CMK (cell line): Measurements from ENCODE around the gene IFT25.
"Not testable (repeated sequence)": the region's sequence is repeated elsewhere in the genome, so short reads cannot be mapped to it uniquely, and the experiment has no call there.

ENCODE experiments used
- DNase-seq: peaks from one replicate; pipeline ENCODE4 v3.0.0-alpha.2; 2010; ENCODE audit warnings: low read depth

The IFT25 gene

DNA sequence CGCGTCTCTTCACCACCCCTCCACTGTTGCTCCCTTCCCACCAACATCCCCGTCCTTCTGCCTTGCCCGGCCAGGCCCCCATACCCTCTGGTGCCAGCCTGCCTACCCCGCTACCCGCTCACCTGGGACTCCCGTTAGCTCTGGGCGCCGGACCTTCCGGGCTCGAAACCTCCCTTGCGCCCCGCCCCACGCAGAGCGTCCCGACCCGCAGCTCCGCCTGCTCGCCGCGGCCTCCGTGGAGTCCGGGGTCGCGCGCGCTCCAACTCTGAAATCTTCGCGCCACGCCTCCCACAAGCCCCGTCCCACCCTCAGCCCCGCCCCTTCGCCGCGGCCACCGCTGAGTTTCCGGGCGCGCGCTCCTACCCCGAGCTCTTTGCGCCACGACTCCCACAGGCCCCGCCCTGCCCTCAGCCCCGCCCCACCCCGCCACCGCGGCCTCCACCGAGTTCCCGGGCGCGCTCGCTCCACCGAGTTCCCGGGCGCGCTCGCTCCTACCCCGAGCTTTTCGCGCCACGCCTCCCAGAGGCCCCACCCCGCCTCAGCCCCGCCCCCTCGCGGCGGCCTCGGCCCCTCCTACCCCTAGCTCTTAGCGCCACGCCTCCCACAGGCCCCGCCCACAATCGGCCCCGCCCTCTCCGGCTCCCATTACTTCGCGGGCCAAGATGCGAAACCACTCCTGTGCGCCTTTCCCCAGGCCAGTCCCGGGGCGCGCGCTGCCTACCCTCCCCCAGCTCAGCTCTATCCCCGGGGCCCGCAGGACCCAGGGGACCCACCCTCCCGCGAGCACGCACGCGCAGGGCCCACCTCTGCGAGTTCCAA, at the start of gene IFT25:
TSS of gene IFT25 (minus strand) at position 267 of the 819 bp plus-strand sequence. CDS start 5,617 bp downstream, outside the sequence.
- DNase-seq, result peak; percentile 91

DNA sequence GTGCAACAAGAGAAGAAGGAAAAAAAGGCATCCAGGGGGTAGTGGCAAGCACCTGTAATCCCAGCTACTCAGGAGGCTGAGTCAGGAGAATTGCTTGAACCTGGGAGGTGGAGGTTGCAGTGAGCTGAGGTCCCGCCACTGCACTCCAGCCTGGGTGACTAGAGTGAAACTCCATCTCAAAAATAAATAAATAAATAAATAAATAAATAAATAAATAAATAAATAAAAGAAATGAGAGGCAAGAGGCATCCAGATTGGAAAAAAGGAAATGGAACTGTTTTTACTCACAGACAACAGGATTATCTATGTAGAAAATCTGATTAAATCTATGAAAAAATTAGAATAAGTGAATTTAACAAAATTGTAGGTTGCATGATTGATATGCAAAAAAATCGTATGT, 49.0 kb upstream of the IFT25 start:
- DNase-seq, result not testable (repeated sequence)

DNA sequence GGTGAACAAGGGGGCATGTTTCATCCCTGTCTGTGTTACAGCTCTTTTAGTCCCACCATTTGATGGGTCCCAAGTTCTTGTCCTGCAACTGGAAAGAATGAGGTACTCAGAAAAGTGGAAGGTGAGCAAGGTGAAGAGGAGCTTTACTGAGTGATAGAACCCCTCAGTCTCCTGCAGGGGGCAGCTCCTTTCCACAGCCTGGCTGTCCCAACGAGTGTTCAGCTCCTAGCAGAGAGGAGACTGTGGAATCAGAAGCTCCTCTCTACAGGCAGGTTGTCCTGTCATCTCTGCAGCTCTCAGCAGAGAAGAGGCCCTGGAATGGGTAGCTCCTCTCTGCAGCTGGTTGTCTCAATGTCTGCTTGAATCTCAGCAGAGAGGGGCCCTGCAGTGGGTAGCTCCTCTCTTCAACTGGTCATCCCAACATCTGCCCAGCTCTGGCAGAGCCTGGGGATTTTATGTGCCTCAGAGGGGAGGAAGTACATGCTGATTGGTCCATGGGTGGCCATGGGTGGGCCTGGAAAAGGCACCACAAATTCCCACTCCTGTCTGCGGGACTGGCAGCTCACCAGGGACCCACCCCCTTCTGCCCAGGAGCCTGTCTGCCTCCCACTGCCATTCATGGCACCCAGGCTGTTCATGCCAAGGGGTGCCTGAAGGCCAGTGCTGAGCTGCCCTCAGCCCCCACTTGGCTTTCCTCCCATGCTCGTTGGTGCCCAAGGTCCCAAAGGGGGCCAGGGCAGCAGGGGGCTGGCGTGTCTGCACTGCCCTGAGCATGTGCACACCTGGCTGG, 46.8 kb upstream of the IFT25 start:
- no peak for DNase-seq

DNA sequence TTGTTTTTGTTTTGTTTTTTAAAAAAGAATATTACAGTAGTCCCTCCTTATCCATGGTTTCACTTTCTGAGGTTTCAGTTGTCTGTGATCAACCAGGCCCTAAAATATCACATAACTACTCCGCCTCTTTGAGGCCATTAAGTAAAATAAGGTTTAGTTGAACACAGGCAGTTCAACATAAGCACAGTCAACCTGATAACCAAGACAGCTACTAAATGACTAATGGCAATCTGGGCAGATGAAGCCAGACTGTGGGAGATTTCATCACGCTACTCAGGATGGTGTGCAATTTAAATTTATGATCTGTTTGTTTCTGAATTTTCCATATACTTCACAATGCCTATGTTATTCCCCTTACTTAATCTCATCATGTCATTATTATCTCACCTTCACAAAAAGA, 42.4 kb upstream of the IFT25 start:
- DNase-seq, result no peak

DNA sequence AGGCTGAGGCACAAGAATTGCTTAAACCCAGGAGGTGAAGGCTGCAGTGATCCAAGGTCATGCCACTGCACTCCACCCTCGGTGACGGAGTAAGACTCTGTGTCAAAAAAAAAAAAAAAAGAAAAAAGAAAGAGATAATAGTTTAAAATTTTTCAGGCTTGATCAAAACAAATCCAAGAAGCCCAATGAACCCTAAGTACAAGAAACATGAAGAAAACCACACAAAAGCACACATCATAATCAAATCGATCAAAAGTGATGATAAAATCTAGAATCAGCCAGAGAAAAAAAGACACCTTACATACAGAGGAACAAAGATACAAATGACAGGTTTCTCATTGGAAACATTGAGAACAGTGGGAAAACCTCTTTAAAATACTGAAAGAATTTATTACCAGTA, 41.0 kb upstream of the IFT25 start:
- DNase-seq, result no peak

DNA sequence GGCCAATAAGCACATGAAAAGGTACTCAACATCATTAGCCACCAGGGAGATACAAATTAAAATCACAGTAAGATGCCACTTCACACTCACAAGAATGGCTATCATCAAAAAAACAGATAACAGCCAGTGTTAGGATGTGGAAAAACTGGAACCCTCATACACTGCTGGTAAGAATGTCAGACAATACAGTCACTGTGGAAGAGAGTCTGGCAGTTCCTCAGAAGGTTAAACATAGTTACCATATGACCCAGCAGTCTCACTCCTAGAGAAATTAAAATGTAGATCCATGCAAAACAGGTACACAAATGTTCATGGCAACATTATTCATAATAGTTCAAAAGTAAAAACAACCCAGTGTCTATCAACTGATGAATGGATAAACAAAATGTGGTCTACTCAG, 39.2 kb upstream of the IFT25 start:
- DNase-seq, result no peak

DNA sequence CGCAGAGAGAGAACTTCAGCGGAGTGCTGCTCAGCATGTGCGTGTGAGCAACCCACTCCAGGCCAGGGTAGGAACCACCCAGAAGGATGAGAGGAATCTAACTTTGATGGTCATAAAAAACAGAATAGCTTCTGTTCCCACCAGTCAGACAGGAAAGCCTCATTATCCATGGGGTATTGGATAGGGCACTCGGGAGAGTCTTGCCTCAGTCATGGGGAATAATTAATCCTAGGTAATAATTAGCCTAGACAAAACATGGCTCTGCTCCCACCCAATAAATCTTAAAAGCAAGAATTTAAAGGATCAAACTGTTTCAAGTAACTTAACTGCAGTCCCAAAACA, 37.2 kb upstream of the IFT25 start:
- DNase-seq, result no peak

DNA sequence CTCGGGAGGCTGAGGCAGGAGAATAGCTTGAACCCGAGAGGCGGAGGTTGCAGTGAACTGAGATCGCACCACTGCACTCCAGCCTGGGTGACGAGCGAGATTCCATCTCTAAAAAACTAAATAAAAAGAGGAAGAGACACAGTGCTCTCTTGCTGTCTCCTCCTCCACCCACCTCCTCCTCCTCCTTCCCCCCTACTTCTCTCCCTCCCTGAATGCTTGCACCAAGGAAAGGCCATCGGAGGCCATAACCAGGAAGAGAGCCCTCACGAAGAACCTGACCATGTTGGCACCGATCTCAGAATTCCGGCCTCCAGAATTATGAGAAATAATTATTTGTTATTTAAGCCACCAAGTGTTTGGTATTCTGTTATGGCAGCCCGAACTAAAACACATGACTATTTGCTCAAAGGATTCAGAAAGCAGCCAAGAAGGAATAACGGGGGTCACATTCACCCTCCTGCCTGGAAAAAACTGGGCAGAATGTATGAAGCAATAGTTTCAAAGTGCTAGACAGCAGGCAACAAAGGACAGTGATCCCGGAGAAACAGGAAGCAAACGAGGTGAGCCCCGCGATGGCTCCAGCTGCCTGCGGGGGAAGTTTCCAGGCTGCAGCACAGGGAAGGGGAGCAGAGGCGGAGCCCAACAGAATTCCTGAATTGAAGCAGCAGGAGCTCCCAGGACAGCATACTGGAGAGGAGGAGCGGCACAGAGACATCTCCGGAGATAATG, 36.7 kb upstream of the IFT25 start:
- DNase-seq, result no peak

DNA sequence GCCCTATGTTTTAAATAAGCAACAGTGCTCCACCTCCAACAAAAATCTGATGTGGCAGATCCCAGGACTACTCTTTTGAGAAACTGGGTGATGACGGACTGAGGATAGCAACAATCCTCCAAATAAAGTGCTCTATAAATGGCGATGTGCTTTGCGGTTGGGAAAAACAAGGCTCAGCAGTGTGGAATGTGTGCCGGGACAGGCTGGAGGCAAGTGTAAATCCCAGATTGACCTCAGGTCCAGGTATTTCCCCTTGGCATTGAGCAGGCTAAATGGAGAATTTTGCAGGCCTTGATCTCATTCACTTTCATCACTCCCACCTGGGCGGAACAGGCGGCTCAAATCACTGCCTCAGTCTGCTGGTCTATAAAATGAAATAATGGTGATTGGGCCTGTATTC, 35.7 kb upstream of the IFT25 start:
- no peak for DNase-seq

DNA sequence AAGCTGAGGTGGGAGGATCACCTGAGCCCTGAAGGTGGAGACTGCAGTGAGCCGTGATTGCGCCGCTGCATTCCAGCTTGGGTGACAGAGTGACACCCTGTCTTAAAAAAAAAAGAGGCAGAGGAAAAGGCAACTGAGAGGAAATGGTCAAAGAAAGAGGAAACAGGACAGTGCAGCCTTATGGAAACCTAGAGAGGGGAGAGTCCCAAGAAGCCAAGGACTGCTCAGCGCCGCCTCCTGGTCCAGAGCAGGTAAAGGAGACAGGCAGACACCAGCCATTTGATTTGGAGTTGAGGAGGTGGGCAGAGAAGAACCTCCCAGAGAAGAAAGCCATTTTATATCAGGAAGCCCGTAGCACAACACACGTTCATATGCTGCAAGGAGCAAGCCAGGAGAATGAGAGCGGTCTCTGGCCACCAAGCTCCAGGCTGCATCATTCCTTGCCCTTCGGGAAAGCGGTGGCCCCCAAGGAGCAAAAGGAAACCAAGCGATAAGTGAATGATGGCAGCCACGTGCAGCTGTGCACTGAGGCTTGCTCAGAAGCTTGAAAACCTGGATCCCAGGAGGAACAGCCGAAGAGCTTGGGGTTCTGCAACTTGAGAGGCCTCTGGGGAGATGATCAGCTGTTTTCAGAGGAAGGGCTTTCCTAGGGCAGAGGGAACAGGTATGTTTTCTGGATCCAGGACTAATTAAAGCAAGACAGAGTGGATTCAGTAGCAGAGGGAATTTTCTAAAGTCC, 34.4 kb upstream of the IFT25 start:
- no peak for DNase-seq

DNA sequence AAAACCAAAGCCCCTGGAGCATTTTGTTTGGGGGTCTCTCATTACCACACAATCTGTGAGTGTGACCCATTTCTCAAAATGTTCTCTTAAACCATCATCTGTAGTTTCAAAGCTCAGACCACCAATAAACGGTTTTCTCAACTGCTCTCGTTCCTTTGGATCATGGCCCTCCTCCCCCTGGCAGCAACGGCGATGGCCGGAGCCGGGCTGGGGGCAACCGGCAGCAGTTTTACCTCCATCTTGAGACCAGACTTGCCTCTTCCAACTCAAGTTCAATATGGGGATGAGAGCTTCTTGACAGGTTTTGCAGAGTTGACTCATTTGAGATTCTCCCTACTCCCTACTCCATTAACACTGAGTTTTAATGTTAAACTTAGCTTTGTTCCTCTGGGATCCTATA, 30.4 kb upstream of the IFT25 start:
- no peak for DNase-seq

DNA sequence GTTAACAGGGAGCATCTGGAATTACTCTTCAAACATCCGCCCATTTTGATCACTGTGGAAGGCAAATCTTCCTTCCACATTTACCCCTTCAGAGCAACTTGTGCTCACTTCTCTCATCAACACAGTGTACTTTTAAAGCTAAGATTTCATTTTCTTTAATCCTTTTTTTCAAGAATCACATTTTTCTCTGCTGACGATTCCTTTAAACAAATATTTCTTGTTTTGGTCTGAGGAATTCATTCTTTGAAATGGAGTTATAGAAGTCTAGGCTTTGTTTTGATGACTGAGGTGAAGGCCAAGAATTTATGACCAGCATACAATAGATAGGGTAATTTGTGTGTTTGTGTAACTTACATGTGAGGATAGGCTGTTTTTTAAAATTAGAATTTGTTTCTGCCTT, 26.2 kb upstream of the IFT25 start:
- DNase-seq, result no peak

DNA sequence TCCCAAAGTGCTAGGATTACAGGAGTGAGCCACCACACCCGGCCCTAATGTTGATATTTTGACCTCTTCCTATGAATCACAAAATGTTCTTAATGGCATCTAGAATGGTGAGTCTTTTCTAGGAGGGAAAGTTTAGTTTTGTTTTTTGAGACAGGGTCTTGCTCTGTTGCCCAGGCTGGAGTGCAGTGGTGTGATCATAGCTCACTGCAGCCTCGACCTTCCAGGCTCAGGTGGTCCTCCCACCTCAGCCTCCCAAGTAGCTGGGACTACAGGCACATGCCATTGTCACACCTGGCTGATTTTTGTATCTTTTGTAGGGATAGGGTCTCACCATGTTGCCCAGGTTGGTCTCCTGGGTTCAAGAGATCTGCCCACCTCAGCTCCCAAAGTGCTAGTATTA, 23.8 kb upstream of the IFT25 start:
- DNase-seq, result not testable (repeated sequence)

DNA sequence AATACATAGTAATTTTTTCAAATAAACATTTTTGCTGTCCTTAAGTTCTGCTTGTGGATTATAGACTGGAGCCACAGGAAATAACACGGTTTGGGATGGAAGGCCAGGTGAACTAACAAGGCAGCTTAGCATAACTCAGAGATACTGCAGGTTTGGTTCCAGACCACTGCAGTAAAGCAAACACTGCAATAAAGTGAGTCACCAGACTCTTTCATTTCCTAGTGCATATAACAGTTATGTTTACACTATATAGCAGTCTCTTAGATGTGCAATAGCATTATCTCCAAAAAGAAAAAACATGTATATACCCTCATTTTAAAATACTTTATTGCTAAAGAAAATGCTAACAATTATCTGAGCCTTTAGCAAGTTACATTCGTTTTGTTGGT, 22.6 kb upstream of the IFT25 start:
- DNase-seq, result no peak

DNA sequence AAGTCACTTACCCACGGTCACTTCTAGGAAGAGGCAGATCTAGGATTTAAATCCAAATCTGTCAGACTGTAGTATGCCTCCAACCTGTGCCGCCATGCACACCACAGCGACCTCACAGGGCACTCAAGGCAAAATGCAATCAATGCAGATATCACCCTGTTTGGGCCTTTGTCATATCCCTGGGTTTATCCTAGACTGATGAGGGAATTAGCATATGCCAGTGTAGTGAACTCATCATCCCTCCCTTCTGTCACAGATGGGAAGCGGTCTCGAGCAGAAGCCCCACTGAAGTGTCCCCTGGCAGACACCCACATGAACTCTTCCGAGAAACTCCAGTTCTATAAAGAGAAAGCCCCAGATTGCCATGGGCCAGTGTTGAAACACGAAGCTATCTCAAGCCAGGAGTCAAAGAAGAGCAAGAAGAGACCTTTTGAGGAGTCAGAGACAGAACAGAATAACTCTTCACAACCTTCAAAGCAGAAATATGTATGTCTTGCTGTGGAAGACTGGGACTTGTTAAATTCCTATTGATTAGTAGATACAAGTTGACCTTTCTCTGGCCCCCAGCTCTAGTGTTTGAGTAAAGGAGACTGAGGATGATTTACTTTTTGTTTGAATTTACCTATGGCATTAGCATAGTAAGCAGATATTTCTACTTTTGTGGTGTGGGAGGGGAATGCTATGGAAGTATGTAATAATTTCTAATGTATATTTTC, 22.1 kb upstream of the IFT25 start:
- DNase-seq, result no peak

DNA sequence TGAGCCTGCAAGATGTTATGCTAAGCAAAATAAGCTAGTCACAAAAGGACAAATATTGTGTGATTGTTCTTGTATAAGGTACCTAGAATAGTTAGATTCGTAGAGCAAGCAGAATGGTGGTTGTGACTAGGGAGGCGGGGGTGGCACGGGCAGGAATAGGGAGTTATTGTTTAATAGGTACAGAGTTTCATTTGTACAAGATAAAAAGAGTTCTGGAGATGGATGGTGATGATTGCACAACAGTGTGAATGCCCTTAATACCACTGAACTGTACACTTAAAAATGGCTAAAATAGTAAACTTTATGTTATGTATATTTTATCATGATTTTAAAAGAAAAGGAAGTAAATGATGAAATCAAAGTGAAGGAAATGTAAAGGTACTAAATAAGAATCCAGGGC, 21.3 kb upstream of the IFT25 start:
- DNase-seq, result no peak

DNA sequence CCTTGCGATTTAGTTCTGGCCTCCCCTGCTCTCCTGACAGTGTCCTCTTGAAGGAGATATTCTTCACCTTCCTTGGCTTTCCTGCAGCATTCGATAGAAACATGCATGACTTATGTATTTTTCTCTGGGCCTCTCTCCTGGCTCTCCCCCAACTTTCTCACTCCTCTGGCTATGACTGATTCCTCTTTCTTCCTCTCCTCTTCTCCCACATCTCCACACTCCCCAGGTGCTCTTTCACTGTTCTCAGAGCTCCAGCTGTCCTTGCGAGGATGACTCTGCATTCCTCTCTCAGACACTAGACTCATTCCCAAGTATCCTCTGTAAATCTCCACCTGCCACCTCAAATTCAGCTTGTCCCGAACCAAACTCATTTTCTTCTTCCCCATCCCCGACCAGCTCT, 18.6 kb upstream of the IFT25 start:
- DNase-seq, result no peak

DNA sequence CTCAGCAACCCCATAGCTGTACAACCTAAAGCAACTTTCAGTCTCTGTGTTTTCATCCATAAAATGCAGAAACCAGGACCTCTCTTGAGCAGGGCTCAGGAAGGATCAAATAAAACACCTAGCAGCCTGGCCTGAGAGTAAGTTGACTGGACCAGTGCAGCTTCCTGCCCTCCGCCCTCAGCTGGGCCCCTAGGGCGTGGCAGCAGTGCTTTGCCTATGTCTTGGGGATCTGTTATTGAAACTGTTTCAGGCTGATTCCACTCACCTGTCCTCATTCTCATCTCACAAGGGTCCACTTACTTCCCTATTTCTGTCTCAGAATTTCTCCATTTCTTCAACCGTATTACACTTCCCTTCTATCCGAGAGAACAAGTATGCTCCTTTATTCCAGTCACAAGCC, 18.0 kb upstream of the IFT25 start:
- no peak for DNase-seq

DNA sequence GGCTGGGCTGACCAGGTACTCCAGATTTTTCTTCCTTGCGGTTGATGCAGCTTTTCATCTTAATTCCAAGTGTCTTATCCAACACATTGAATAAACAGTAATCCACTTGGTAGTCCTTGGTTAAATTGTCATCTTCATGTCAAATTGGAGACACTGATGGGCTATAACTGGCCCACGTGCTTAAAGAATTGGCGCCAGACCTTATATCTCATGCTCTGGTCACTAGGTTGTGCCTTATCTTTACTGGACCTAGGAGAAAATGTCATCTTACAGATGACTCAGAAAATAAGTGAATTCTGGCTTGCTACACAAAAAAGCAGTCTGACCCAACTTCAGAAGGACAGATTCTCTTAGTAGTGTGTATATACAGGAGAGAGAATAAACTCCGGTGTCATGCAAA, 16.9 kb upstream of the IFT25 start:
- no peak for DNase-seq

DNA sequence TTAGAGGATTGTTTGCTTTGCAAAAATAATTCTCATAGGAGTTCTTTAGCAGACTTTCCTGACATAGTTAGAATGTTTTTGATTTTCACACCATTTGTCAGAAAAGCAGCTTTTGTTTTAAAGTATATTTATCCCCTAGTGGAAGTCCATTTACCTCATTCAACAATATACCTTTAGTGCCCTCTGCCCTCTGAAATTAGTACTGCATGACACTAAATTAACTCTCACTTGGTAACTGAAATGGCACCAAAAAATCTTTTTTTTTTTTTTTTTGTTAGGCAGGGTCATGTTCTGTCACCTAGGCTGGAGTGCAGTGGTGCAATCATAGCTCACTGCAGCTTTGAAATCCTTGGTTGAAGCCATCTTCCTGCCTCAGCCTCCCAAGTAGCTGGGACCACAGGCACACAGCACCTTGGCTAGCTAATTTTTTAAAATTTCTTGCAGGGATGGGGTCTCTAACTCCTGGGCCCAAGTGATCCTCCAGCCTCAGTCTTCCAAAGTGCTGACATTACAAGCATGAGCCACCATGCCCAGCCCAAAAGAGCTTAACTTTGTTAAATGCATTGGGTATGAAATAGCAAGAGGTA, 14.3 kb upstream of the IFT25 start:
- no peak for DNase-seq

DNA sequence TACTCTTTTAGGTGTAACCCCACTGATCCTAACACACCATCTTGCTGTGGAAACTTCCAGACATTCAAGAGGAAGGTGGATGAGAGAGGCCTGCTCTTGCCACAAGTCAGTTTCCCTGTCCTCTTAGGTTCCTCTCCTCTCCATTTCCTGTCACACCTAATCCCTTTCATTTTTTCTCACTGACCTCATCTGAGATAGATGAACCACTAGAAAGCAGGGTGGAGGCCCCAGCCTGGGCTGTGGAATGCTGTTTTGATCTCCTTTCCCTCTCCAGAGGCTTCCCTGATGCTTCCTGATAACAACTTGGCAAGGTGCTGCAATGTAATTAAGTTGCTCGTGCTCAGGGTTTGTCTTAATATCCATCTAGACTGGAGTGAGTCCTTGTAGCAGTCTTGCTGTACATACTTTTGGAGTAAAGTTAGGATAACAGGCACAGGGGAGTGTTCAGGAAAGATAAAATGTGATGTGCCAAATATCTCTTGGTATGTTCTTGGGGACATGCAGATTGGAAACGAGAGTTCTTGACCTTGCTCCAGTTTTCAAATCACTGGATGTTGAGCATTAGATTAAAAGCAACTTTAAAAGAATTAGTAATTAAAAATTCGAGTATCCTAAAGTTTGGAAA, 11.8 kb upstream of the IFT25 start:
- DNase-seq, result no peak
